NOMO-1 (cell line): Measurements from ENCODE around the gene KCNAB1.
"Not testable (repeated sequence)": the region's sequence is repeated elsewhere in the genome, so short reads cannot be mapped to it uniquely, and the experiment has no call there.

ENCODE experiments used
- DNase-seq, 2 experiments: peaks; one replicate each; lab custom pipeline; 2025; ENCODE audit not compliant: unreplicated experiment in 2 of 2; lab: John Stamatoyannopoulos, UW

KCNAB1 gene

DNA sequence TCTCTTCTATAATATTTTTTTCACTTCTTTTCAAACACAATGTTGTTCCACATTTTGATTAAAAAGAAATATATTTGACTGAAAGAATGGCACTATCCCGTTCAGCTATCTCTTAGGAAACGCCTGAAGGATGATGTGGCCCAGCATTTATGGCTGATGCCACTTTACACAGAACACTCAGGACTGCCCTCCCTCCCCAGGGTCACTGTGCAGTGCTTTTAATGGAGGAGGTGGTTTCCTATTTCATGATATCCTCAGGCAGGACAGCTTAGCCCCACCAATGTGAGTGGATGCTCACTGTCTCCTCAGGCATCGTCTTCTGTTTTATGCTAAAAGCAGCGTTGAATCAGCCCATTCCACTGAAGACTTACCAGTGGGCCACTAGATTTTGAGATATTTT, 135.9 kb downstream of the KCNAB1 start:
- no peak for DNase-seq

DNA sequence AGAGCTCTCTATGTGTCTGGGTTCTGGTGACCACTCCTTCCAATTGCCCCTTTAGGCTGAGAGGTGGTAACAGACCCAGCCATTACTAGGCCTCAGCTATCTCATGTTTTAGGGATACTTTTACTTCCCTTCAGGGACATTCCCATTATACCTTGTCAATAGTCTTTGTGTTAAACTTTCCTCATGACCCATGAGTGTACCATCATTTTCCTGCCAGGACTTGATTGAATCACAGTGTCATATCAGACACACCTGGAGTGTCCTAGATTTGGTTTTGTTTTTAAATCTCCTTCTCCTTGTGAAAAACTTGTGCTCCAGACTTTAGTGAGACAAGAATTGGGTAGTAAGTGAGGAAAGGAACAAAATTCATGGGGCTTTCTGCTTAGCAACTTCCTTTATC, 136.6 kb downstream of the KCNAB1 start:
- no peak for DNase-seq

GRCh38 chr3:156258301-156258700, 137.9 kb downstream of the KCNAB1 start:
- DNase-seq, result no peak

GRCh38 chr3:156259896-156260295, 139.5 kb downstream of the KCNAB1 start:
- no peak for DNase-seq

- DNase-seq, result no peak
These were observed 140.0 kb downstream of the KCNAB1 start for GRCh38 chr3:156260331-156260730.

DNA sequence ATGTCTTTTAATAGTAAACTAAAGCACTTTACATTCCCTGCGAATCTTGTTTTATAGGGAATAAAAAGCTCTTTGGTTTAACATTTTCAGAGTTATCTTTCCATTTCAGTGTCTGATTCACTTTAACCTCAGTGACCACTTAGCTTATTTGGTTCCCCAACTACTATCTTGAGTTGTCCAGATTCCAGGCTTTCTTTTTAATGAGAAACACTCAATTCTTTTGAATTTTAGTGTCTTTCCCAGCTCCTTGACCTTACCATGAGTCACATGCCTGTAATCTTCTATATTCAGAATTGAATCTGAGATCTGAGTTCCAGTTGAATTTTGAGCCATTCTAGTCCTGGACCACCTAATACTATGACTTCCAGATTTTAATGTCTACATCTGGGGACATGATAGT, 144.4 kb downstream of the KCNAB1 start:
- no peak for DNase-seq

DNA sequence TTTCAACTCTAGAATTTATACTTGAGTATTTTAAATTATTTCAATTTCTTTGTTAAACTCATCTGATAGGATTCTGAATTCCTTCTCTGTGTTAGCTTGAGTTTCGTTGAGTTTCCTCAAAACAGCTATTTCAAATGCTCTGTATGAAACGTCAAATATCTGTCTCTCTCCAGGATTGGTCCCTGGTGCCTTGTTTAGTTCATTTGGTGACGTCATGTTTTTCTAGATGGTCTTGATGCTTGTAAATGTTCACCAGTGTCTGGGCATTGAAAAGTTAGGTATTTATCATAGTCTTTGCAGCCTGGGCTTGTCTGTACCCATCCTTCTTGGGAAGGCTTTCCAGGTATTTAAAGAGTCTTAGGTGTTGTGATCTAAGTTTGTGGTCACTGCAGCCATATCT, 151.1 kb downstream of the KCNAB1 start:
- DNase-seq, result no peak

DNA sequence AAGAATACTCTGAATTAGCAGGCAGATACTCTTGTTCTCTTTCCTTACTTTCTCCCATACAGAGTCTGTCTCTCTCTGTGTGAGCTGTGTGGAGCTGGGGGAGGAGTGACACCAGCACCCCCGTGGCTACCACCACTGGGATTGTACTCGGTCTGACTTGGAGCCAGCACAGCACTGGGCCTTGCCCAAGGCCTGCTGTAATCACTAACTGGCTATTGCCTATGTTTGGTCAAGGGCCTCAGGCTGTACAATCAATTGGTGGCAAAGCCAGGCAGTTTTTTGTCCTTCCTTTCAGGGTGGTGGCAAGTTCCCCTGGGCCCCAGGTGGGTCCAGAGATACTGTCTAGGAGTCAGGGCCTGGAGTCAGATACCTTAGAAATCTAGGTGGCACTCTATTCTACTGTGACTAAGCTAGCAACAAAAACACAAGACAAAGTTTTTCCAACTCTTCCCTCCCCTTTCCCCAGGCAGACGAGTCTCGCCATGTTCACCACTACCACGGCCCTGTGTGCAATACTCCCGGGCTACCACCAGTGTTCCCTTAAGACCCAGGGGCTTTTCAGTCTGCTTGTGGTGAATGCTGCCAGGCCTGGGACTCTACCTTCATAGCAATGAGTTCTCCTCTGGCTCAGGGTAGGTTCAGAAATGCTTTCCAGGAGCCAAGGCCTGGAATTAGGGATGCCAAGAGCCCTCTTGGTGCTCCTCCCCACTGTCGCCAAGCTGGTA, 151.8 kb downstream of the KCNAB1 start:
- DNase-seq, result no peak

DNA sequence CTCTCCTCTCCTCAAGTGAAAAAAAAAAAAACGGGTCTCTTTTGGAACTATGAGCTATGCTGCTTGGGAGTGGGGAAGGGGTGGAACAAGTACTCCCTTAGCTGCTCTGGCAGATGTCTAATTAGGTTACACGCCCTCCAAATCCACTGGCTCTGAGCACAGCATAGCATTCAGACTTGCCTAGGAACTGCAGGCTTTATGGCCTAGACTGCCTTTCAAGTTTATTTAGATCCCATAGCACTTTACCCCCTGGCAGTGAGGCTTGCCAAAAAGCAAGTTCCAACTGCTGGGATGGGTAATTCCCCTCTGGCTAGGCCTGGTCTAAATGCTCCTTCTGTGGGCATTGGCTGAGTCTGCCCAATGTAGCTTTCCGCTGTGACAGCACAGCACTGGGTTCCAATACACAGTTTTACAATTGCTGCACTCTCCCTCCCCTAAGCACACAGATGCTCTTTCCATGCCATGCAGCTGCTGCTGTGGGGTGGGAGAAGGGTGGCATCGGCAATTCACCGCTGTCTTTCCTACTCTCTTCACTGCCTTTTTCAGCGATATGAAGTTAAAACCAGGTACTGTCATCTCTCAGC, 152.8 kb downstream of the KCNAB1 start:
- no peak for DNase-seq

DNA sequence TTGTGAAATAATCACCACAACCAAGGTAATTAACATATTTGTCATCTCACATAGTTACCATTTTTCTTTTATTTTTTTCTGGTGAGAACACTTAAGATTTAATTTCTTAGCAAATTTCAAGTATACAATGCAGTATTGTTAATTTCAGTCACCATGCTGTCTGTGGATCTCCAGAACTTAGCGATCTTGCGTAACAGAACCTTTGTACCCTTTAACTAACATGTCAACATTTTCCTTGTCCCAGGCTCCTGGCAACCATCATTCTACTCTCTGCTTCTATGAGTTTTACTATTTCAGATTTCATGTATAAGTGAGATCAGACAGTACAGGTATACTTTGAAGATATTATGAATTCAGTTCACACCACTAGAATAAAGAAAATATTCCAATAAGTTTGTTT, 154.4 kb downstream of the KCNAB1 start:
- DNase-seq, result no peak

DNA sequence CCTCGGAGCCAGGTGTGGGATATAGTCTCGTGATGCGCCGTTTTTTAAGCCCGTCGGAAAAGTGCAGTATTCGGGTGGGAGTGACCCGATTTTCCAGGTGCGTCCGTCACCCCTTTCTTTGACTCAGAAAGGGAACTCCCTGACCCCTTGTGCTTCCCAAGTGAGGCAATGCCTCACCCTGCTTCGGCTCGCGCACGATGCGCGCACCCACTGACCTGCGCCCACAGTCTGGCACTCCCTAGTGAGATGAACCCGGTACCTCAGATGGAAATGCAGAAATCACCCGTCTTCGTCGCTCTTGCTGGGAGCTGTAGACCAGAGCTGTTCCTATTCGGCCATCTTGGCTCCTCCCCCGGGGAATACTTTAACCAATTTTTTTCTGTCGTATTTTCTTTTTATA, 164.3 kb downstream of the KCNAB1 start:
- DNase-seq, result not testable (repeated sequence)

DNA sequence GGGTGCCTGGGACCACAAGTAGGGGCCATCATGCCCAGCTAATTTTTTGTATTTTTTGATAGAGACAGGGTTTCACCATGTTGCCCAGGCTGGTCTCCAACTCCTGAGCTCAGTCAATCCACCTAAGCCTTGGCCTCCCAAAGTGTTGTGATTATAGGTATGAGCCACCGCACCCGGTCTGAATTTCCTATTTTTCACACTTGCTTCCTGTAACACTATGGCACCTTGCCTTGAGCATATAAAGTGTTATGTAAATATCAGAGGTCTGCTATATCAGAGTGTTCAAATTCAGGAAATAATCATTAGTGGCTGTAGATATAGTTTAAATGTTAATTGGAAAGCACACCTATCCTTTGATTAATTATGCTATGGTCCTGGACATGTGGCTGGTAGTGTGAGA, 165.2 kb downstream of the KCNAB1 start:
- no peak for DNase-seq

DNA sequence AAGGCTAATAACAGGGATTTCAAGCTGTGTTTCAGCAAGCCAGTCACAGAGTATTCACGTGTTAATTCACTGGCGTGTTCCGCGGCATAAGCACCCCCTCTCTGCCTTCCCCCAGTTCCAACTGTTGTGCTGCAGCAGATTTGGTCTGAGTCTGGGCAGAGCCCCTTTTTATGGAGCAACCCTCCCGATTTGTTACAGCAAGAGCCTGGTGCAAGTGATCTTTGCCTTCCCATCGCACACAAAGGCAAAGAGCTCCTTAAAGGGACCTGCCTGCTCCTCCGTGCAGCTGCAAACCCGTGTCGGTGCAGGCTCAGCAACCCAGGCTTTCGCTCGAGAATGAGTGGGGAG, 170.5 kb downstream of the KCNAB1 start:
- no peak for DNase-seq

DNA sequence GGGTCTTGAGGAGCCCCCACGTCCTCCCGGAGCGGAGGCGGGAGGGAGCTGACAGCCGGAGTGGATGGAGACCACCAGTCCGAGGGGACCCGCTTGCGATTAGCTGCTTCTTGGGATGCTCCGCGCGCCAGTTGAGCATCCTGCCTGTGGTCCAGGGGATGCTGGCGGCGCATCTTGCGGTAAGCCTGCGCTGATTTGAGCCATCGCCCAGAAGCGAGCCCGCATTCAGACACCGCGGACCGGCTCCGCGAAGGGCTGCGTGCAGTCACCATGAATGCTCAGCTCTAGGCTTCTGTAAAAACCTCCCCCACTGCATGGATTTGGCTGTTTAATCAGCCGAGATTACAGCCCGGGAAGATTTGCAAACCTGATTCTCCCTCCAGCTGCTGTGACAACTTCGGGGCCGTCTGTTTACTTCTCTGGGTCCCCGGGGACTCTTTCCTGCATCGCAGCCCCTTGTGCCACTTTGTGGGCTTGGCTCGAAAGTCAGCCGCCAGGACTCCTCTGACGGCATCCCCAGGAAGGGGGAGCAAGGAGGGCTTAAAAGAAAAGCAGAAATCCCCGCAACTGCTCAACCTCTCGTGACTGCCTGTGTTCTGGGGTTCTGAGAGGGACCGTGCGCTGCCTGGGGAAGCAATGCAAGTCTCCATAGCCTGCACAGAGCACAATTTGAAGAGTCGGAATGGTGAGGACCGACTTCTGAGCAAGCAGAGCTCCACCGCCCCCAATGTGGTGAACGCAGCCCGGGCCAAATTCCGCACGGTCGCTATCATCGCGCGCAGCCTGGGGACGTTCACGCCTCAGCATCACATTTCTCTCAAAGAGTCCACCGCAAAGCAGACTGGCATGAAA, 171.1 kb downstream of the KCNAB1 start:
- DNase-seq, result peak; percentile 37 to 45

GRCh38 chr3:156293566-156293965, 173.2 kb downstream of the KCNAB1 start:
- no peak for DNase-seq

DNA sequence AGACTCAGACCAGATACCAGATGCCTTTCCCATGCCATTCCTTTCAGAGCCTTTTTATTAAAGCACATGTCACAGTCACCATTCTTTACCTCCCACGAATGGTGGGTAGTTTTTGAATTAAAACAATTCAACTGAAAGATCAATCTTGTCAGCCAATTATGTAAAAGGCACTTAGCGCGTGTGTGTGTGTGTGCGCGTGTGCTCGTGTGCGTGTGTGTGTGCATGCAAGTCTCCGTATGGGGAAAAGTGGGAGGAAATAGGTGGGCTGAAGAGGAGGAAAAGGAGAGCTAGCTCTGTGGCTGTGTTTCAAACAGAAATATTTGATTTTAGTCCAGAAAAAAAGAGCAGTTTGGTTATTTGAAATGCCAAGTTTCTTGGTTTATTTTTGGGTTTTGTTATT, 177.2 kb downstream of the KCNAB1 start:
- no peak for DNase-seq

DNA sequence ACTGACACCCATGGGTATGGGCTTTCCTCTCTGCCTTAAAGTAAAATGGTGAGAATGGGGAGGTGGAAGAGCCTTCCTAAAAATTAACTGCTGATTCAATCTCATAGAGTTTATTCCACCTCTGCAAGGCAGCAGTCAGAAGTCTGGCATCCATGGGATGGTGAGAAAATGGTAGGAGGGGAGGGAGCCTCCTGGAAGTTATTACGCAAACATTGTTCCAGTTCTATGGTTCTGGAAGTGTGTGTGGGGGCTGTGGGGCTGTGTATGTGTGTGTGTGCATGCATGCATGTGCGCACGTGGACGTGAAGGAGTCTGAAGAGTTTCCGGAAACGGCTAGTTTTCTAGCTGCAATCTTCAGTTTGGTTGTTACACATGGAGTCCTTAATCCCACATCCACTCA, 177.6 kb downstream of the KCNAB1 start:
- DNase-seq, result no peak

GRCh38 chr3:156298938-156299337, 178.6 kb downstream of the KCNAB1 start:
- no peak for DNase-seq

- DNase-seq, result no peak
These were observed 179.2 kb downstream of the KCNAB1 start for GRCh38 chr3:156299569-156299968.

DNA sequence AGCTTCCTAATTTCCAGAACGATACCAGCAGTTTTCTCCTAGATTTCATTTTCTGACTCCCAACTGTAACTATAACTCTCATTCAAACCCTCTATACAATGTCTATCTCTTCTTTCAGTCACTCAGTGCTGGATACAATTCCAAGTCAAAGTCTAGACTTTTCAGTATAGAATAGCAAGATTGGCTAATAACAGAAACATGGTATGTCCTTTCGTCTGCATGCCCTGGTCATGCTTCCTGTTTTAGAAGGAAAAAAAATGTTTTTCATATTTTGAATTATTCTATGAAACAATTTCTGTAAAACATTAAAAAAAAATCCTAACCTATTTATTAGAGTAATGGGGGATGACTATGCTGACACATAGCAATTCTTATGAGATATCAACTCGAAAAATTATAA, 180.0 kb downstream of the KCNAB1 start:
- peak in 1 of 2 experiments; percentile 31 for DNase-seq

DNA sequence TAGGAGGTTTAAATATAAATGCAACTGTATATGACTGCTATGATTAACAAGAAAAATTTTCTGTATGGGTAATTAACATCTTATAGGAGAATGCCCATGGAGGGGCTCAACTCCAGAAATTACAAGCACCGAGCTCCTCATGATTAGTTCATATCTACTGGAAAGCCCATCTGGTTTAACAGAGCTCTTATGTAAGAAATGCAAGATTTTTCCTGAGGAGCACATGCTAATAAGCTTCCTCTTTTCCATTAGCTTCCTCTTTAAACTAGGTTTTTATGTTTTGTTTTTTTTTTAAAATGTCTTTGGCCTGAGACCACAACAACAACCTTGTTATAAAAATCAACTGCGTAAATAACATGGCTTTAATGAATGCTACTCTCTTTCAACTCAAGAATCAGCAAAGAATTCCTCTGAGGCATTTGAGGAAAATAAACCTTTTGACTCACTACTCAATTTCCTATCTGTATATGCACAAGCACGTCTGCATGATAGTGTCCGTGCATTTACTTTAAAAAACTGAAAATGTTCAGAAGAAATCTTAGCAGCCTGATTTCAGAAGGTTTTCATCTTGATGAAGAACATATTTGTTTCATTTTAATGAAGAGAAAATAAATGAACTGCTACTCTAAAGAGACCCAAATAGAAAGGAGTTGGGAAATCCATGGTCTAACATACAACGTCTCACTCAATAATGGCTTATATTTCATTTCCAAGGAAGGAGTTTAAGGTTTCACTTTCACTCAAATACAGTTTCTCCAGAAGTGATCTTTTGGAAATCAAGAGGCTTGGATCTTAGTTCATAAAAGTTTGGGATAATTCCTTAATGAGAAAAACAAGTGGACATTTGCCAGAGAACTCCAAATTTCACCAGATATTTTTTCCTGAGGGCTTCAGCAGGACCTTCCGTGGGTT, 180.8 kb downstream of the KCNAB1 start:
- DNase-seq, result peak; percentile 62 to 92
